ENCODE results near the gene TNFRSF18. TPM values are rescaled to one million over a fixed set of nuclear protein-coding genes. Genes with fewer than 3 reads are reported as not detected.
A peak's percentile ranks its signal among the peaks of the same experiment; 100 is the strongest.

Gene TNFRSF18
- polyA plus RNA-seq, 2 donors, result 1.9 to 4.3 TPM

DNA sequence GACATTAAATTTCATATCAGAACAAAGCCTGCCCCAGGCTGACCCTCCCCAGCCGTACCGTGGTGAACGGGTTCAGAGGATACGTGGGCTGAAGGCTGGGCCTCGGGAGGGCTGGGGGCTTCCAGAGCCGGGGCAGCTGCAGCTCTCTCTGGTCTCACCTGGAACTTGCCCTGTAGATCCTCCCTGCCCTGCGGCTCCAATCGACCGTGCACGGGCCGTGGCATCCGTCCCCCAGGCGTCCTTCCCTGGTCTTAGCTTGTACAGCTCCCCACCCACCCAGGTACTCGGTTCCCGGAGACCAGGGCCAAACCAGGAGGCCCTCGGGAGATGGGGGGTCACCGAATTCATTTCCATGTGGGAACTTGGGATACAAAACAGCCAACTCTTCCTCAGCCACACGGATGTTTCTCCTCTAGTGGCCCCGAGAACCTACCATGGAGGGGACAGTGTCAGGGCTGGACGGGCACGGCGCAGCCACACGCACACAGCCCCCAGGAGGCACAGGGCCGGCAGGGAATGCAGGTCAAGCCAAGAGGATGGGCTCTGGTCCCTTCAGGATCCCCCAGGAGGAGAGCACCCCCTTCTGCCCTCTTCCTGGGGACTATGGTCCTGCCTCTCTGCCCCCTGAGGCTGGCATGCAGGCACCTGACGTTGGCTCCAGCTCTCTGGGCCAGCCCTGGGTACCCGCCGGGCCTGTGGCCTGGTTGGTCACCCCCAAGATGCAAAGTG, 28.8 kb upstream of the TNFRSF18 start:
- H3K9me3 ChIP-seq (ENCODE audit: control insufficient read depth in 2 of 2, insufficient read depth in 1 of 2, low read depth in 1 of 2, low read length in 1 of 2), result peaks cover 0 to 2% of the 10 kb centered on the region in 2 donors
- H3K36me3 ChIP-seq (ENCODE audit: control insufficient read depth in 2 of 2, insufficient read depth in 2 of 2, low read length in 1 of 2), result peaks cover 0 to 2% of the 10 kb centered on the region in 2 donors
- no peak overlapping the region for H3K4me3 ChIP-seq (ENCODE audit: low read depth in 1 of 2, low read length in 2 of 2)
- H3K27me3 ChIP-seq (ENCODE audit: control insufficient read depth in 1 of 2, insufficient read depth in 2 of 2, low read length in 2 of 2), result peaks cover 0 to 5% of the 10 kb centered on the region in 2 donors
- no peak overlapping the region for H3K27ac ChIP-seq (ENCODE audit: low read depth in 2 of 2, low read length in 1 of 2)
- 83% methylated on average over 27 of the region's 27 CpGs for WGBS, 2 donors
- peaks cover 4 to 38% of the 10 kb centered on the region in 2 donors for H3K4me1 ChIP-seq (ENCODE audit: control insufficient read depth in 2 of 2, insufficient read depth in 2 of 2, low read length in 1 of 2)

DNA sequence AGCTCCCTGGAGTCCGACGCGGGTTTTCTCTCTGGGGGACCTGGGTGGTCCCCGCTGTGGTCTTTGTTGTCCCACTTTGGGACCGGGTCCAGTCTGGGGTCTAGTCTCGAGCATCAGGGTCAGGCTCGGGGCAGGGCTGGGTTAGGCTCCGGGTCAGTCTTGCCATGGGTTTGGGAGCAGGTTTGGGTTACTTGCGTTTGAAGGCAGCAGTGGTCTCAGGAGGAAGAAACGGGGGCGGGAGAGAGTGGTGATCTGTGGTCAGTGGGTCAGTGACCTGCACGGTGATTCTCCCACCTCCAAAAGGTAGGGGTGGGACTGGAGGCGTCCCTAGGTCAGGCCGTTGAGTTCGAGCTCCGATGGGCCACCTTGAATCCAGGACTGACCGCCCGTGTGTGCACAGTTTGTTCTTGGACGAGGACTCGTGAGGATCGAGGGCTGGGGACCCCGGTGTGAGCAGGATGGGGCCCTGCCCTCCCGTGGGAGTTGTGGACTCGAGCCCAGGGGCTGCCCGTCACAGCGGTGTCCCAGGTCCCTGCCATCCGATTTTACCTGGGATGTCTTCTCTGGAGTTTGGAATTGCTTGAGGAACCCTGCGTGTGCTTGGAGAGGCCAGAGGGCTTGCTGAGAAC, 27.9 kb upstream of the TNFRSF18 start:
- Histone ChIP-seq H3K9me3 (ENCODE audit: control insufficient read depth in 2 of 2, insufficient read depth in 1 of 2, low read depth in 1 of 2, low read length in 1 of 2) (peaks cover 0 to 2% of the 10 kb centered on the region in 2 donors), H3K36me3 (ENCODE audit: control insufficient read depth in 2 of 2, insufficient read depth in 2 of 2, low read length in 1 of 2) (peaks cover 0 to 5% of the 10 kb centered on the region in 2 donors), H3K27me3 (ENCODE audit: control insufficient read depth in 1 of 2, insufficient read depth in 2 of 2, low read length in 2 of 2) (no peaks in the 10 kb centered on the region), H3K4me3 (ENCODE audit: low read depth in 1 of 2, low read length in 2 of 2) (no peak overlapping the region), H3K27ac (ENCODE audit: low read depth in 2 of 2, low read length in 1 of 2) (no peak overlapping the region), H3K4me1 (ENCODE audit: control insufficient read depth in 2 of 2, insufficient read depth in 2 of 2, low read length in 1 of 2) (peaks cover 4 to 40% of the 10 kb centered on the region in 2 donors)
- 91% methylated on average over 28 of the region's 28 CpGs for WGBS, 2 donors

DNA sequence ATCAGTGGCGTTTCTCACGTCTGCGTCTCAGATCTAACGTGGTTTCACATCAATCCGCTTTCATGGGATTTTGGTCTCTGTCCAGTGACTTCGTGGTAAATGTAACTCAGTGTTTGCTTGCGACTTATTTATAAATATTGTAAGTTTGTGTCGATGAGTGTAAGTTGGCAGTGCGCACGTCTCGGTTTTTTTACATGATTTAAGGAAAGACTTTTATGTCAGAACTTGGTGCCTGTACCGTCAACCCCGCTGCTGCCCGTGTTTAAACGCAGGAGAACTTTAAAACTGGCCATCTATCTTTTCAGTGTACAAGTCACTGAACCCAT, 27.1 kb upstream of the TNFRSF18 start:
- Histone ChIP-seq H3K4me3 (ENCODE audit: low read depth in 1 of 2, low read length in 2 of 2) (no peak overlapping the region), H3K27me3 (ENCODE audit: control insufficient read depth in 1 of 2, insufficient read depth in 2 of 2, low read length in 2 of 2) (no peaks in the 10 kb centered on the region), H3K9me3 (ENCODE audit: control insufficient read depth in 2 of 2, insufficient read depth in 1 of 2, low read depth in 1 of 2, low read length in 1 of 2) (no peaks in the 10 kb centered on the region), H3K36me3 (ENCODE audit: control insufficient read depth in 2 of 2, insufficient read depth in 2 of 2, low read length in 1 of 2) (peaks cover under 1 to 9% of the 10 kb centered on the region in 2 donors), H3K4me1 (ENCODE audit: control insufficient read depth in 2 of 2, insufficient read depth in 2 of 2, low read length in 1 of 2) (peaks cover 4 to 38% of the 10 kb centered on the region in 2 donors), H3K27ac (ENCODE audit: low read depth in 2 of 2, low read length in 1 of 2) (no peak overlapping the region)
- 93 to 94% methylated on average over 15 of the region's 15 CpGs for WGBS, 2 donors

DNA sequence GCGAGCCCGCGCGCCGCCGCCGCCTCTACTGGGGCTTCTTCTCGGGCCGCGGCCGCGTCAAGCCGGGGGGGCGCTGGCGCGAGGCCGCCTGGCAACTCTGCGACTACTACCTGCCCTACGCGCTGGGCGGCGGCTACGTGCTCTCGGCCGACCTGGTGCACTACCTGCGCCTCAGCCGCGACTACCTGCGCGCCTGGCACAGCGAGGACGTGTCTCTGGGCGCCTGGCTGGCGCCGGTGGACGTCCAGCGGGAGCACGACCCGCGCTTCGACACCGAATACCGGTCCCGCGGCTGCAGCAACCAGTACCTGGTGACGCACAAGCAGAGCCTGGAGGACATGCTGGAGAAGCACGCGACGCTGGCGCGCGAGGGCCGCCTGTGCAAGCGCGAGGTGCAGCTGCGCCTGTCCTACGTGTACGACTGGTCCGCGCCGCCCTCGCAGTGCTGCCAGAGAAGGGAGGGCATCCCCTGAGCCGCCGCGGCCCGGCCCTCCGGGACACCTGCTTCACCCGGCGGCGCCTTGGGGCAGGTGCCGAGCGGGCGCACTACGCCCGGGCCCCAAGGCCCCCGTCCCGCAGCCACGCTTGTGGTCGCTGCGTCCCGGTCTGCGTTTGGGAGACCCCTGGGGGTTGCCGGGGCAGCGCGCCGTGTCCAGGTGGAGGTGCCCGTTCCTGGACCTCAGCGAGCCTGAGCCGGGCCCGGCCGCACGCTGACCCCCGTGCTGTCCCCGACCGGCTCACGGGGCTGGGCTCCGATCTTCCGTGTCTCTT, 26.6 kb upstream of the TNFRSF18 start:
- H3K27me3 ChIP-seq (ENCODE audit: control insufficient read depth in 1 of 2, insufficient read depth in 2 of 2, low read length in 2 of 2), result no peaks in the 10 kb centered on the region
- H3K9me3 ChIP-seq (ENCODE audit: control insufficient read depth in 2 of 2, insufficient read depth in 1 of 2, low read depth in 1 of 2, low read length in 1 of 2), result no peaks in the 10 kb centered on the region
- peaks cover 4 to 33% of the 10 kb centered on the region in 2 donors for H3K4me1 ChIP-seq (ENCODE audit: control insufficient read depth in 2 of 2, insufficient read depth in 2 of 2, low read length in 1 of 2)
- peak overlapping the region in 1 of 2 donors; percentile 42 for H3K27ac ChIP-seq (ENCODE audit: low read depth in 2 of 2, low read length in 1 of 2)
- peak overlapping the region; percentile 35 to 39 for H3K4me3 ChIP-seq (ENCODE audit: low read depth in 1 of 2, low read length in 2 of 2)
- H3K36me3 ChIP-seq (ENCODE audit: control insufficient read depth in 2 of 2, insufficient read depth in 2 of 2, low read length in 1 of 2), result peaks cover 6 to 14% of the 10 kb centered on the region in 2 donors
- 83 to 87% methylated on average over 90 to 98 of the region's 98 CpGs for WGBS, 2 donors

DNA sequence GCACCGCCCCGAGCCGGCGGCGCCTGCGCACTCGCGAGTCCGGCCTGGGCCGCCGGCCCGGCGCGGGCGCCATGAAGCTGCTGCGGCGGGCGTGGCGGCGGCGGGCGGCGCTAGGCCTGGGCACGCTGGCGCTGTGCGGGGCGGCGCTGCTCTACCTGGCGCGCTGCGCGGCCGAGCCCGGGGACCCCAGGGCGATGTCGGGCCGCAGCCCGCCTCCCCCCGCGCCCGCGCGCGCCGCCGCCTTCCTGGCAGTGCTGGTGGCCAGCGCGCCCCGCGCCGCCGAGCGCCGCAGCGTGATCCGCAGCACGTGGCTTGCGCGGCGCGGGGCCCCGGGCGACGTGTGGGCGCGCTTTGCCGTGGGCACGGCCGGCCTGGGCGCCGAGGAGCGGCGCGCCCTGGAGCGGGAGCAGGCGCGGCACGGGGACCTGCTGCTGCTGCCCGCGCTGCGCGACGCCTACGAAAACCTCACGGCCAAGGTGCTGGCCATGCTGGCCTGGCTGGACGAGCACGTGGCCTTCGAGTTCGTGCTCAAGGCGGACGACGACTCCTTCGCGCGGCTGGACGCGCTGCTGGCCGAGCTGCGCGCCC, 25.9 kb upstream of the TNFRSF18 start, which contains the start of gene B3GALT6:
TSS of gene B3GALT6 (plus strand) at position 30 of the 588 bp plus-strand sequence. CDS start at position 72, 42 bp downstream.
- Histone ChIP-seq H3K4me1 (ENCODE audit: control insufficient read depth in 2 of 2, insufficient read depth in 2 of 2, low read length in 1 of 2) (peaks cover 4 to 31% of the 10 kb centered on the region in 2 donors), H3K4me3 (ENCODE audit: low read depth in 1 of 2, low read length in 2 of 2) (peak within 1 kb of the TSS; percentile 88 to 91), H3K27ac (ENCODE audit: low read depth in 2 of 2, low read length in 1 of 2) (peak within 1 kb of the TSS; percentile 89 to 97), H3K36me3 (ENCODE audit: control insufficient read depth in 2 of 2, insufficient read depth in 2 of 2, low read length in 1 of 2) (peaks cover 9 to 21% of the 10 kb centered on the region in 2 donors), H3K9me3 (ENCODE audit: control insufficient read depth in 2 of 2, insufficient read depth in 1 of 2, low read depth in 1 of 2, low read length in 1 of 2) (no peaks in the 10 kb centered on the region), H3K27me3 (ENCODE audit: control insufficient read depth in 1 of 2, insufficient read depth in 2 of 2, low read length in 2 of 2) (no peaks in the 10 kb centered on the region)
- 8 to 12% methylated on average over 43 to 100 of the region's 100 CpGs for WGBS, 2 donors

DNA sequence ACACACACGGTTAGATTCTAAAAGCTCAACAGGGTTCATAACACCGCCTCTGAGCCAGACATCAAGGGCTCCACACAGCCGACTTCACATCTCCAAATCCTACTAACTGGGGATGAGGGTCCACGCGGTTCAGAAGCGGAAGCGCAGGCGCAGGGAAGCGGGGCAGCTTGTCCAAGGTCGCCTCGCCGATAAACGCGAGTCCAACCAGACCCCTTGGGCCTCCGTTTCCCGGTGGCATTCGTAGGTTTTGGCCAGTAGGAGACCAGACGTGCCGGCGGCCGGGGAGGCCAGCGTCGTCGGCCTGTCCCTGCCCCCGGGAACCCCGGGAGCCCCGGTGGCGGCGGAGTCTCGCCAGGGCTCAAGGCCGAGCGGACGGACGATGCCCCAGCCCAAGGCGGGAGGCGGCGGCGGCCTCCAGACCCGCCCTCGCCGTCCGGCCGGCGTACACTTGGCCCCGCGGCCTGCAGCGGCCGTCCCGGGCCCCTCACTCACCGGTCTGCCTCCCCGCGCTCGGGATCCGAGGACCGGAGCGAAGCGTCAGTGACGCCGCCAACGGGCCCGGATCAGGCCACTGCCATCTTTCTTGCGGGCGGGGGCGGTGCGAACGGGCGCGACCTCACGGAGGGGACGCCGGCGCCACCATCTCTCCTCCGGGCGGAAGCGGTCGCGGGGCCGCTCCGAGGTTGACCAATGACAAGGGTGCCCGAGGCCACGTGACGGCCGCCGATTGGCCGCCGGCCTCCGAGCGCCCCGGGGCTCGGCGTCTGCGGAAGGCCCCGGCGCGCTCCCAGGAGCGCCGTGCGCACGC, 25.2 kb upstream of the TNFRSF18 start, which contains the start of gene SDF4:
TSS of gene SDF4 (minus strand) at position 602 of the 808 bp plus-strand sequence. CDS start 3,229 bp downstream, outside the sequence.
- Histone ChIP-seq H3K4me1 (ENCODE audit: control insufficient read depth in 2 of 2, insufficient read depth in 2 of 2, low read length in 1 of 2) (peaks cover 4 to 29% of the 10 kb centered on the region in 2 donors), H3K9me3 (ENCODE audit: control insufficient read depth in 2 of 2, insufficient read depth in 1 of 2, low read depth in 1 of 2, low read length in 1 of 2) (no peaks in the 10 kb centered on the region), H3K4me3 (ENCODE audit: low read depth in 1 of 2, low read length in 2 of 2) (peak within 1 kb of the TSS; percentile 88 to 91), H3K36me3 (ENCODE audit: control insufficient read depth in 2 of 2, insufficient read depth in 2 of 2, low read length in 1 of 2) (peaks cover 9 to 27% of the 10 kb centered on the region in 2 donors), H3K27ac (ENCODE audit: low read depth in 2 of 2, low read length in 1 of 2) (peak within 1 kb of the TSS; percentile 89 to 97), H3K27me3 (ENCODE audit: control insufficient read depth in 1 of 2, insufficient read depth in 2 of 2, low read length in 2 of 2) (no peaks in the 10 kb centered on the region)
- 0 to 1% methylated on average over 91 to 99 of the region's 99 CpGs for WGBS, 2 donors

DNA sequence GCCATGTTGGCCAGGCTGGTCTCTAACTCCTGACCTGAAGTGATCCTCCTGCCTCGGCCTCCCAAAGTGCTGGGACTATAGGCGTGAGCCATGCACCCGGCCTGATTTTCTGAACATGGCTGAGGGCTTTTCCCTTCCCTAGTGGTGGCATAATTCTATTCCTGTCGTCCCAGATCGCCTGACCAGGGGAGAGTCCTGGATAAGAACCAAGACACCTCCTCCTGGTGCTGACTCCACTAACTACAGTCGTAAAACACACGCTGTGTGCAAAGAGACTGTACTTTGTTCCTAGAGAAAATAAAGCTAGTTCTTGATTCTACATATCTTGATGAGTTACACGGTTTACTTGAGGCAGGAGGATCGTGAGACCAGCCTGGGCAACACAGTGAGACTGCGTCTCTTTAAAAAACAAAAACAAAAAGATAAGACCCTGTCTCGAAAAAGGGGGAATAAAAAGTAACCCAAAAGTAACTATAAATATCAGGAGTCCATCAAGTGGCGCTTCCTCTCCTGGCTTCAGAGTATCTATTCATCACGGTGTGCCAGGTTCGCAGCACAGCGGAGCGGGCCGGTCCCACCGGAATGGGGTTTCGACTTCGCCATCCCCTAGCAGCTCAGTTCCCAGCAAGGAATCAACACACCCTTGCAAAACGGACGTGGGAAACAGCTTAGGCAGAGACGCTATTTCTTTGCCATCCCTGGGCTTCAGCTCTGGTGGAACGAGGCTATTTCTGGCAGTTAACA, 24.4 kb upstream of the TNFRSF18 start:
- Histone ChIP-seq H3K4me1 (ENCODE audit: control insufficient read depth in 2 of 2, insufficient read depth in 2 of 2, low read length in 1 of 2) (peaks cover 4 to 29% of the 10 kb centered on the region in 2 donors), H3K27ac (ENCODE audit: low read depth in 2 of 2, low read length in 1 of 2) (peak overlapping the region; percentile 89 to 97), H3K9me3 (ENCODE audit: control insufficient read depth in 2 of 2, insufficient read depth in 1 of 2, low read depth in 1 of 2, low read length in 1 of 2) (no peaks in the 10 kb centered on the region), H3K27me3 (ENCODE audit: control insufficient read depth in 1 of 2, insufficient read depth in 2 of 2, low read length in 2 of 2) (no peaks in the 10 kb centered on the region), H3K4me3 (ENCODE audit: low read depth in 1 of 2, low read length in 2 of 2) (peak overlapping the region; percentile 88 to 91), H3K36me3 (ENCODE audit: control insufficient read depth in 2 of 2, insufficient read depth in 2 of 2, low read length in 1 of 2) (peaks cover 9 to 33% of the 10 kb centered on the region in 2 donors)
- WGBS, 2 donors, result 12% methylated on average over 24 of the region's 24 CpGs

DNA sequence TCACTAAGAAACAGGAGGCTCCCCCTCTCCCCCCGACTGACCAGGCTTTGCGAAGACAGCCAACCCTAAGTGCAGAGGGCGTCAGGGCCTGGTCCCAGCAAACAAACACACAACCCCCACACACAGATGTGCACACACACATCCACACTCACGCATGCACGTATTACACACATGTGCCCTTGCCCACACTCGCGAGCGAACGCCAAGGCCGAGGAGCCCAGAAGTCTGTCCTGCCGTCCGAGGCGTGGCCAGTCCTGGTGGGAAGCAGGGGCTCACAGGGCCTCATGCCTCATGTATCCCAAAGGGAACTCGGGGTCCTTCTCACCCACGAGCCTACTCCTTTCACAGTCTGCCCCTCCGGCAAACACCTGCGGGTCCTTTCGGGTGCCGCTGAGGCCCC, 23.4 kb upstream of the TNFRSF18 start:
- peaks cover 12 to 41% of the 10 kb centered on the region in 2 donors for H3K36me3 ChIP-seq (ENCODE audit: control insufficient read depth in 2 of 2, insufficient read depth in 2 of 2, low read length in 1 of 2)
- no peak overlapping the region for H3K4me3 ChIP-seq (ENCODE audit: low read depth in 1 of 2, low read length in 2 of 2)
- peaks cover 8 to 39% of the 10 kb centered on the region in 2 donors for H3K4me1 ChIP-seq (ENCODE audit: control insufficient read depth in 2 of 2, insufficient read depth in 2 of 2, low read length in 1 of 2)
- no peaks in the 10 kb centered on the region for H3K9me3 ChIP-seq (ENCODE audit: control insufficient read depth in 2 of 2, insufficient read depth in 1 of 2, low read depth in 1 of 2, low read length in 1 of 2)
- H3K27me3 ChIP-seq (ENCODE audit: control insufficient read depth in 1 of 2, insufficient read depth in 2 of 2, low read length in 2 of 2), result no peaks in the 10 kb centered on the region
- 90 to 93% methylated on average over 19 of the region's 19 CpGs for WGBS, 2 donors
- no peak overlapping the region for H3K27ac ChIP-seq (ENCODE audit: low read depth in 2 of 2, low read length in 1 of 2)

Data from esophagus (tissue), 2 donors.